ENCODE data around the gene TRIM26.

DNA sequence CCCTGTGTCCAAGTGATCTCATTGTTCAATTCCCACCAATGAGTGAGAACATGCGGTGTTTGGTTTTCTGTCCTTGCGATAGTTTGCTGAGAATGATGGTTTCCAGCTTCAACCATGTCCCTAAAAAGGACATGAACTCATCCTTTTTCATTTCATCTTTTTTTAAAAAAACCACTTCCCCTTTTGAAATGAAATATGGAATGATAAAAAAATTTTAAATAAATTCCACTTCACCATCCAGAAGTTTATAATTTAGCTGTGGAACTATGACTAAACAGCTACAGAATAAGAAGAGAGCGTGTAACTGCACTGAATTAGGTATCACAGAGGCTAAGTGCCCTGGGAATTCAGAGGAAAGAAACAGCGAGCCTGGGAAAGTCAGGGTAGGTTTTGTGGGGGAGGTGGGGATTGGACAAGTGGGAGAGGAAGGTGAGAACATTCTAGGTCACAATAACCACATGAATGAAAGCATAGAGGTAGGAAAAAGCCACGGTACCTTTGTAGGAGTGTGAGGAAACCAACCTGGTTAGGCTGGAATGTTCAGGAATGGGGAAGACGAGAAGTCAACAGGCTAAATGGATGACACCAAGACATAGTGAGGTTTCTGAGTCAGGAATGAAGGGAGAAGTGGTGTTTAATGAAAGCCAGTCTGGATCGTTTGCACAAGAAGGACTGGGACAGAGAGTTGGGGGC, 63.2 kb downstream of the TRIM26 start:
- no peak for TF ChIP-seq ZNF274 (IDR thresholded peaks at IDR 0.05; ENCODE audit: low read depth, low read length)
- no peak for TF ChIP-seq YY1 (IDR thresholded peaks at IDR 0.05; ENCODE audit: insufficient read depth, insufficient read length)
- TF ChIP-seq SUZ12 (IDR thresholded peaks at IDR 0.05; ENCODE audit: extremely low read depth, insufficient read depth, insufficient read length): no peak
